HL-60/S4 treated with phorbol 12-myristate 13-acetate at 8.2 ng/mL for 4 days and 3 days (cell line): Measurements from ENCODE around the gene SUSD1.
"Not testable (repeated sequence)": the region's sequence is repeated elsewhere in the genome, so short reads cannot be mapped to it uniquely, and the experiment has no call there.

Experiments
- in situ Hi-C: fragments of 300-500 bp; cut with MboI; formaldehyde crosslinking; loops from 2 replicates; pipeline ENCODE4 v1.15.0; 2022; ENCODE audit warnings: low sequenced_read_pairs

SUSD1 gene

DNA sequence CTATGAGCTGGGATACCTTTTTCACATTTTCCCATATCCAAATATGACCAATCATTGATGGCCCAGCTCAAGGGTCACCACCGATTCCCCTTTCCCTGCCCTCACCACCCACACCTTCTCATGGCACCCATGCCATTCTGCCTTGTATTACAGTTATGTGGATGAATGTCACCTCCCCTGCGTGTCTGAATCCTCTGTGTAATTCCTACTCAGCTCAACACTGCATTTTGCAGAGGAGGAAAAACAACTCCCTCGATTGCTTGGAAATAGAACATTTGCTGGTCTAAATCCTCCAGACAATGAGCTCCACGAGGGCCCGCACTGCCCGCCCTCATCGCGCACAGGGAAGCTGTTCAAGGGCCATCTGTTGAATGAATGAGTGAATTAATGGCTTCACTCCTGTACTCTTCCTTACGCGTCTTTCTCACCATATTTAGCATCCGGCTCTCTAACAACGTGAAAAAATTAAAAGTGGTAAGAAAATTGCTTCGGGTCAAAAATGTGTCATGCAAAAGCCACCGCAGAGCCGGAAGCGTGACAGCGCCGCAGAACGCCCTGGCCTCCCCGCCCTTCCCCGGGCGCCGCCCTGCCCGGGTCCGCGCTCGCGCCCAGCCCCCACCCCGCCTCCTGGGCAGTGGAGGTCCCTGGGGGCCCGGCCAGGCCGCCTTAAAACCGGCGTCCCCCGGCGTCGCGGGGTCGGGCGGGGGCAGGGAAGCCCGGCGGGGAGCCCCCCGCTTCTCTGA lies 704 bp downstream of the SUSD1 start:
- in situ Hi-C loops: no loop called here

DNA sequence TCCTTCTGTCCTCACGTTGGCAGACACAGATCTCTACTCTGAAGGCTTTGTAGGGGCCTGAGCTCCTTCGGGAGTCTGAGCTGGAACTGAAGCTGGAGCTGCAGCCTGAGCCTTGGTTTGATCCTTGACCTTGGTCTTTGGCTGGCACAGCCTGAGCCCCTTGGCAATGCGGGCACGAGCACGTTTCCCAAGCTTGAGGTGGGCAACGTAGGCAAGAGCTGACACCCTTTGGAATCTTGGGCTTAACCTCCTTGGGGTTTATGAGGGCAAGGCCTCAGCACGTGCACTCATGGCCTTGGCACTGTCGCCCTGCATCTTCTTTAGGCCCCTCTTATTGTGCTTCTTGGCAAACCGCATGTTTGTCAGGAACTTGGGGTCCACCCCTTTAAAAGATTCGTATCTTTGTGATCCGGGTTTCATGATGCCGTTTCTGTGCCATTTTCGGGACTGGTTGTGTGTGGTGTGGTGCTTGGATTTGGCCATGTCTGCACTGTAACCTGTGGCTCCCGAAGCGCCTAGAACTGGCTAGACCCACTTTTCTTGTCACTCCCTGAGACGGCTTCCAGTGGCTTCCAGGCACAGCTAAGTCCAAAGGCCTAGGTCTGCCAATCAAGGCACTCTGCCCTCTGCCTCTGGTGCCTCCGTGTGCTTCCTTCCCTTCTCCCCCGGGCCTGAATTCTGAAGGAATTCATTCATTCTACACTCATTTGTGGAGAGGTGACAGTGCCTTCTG lies 1.4 kb downstream of the SUSD1 start:
- in situ Hi-C loops: no loop called here

DNA sequence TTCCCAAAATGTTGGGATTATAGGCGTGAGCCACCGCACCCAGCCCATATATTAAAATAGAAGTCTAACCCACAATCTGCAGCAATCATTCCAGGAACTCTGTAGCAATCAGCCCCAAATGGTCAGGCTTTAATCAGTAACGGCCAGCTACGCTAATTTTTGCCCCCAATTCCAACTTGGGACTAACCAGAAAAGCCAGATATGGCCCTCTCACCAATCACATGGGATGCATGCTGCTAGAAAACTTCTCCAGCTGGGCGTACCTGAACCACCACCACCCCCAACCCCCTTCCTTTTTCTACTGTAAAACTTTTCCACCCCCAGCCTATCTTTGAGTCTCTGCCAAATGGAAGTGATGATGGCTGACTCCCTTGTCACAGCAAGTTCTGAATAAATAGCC lies 4.1 kb downstream of the SUSD1 start:
- in situ Hi-C loops: no loop called here

DNA sequence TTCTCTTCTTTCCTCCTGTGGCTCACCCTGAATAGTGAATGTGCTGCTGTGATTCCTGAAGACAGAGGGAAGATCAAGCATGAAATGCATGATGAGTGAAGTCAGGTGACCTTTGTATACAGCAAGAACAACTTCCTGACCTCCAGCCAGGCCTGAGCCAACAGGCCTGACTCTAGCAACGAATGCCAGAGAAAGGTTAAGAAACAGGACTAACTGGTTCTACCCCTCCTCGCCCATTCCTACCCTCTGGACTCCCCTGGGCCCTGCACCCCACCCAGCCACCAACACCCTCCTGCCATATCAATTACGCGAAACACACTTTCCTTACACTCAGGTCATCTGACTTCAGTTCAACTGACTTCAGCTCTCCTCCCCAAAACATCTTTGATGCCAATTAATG lies 4.9 kb downstream of the SUSD1 start:
- in situ Hi-C loops: no loop called here

DNA sequence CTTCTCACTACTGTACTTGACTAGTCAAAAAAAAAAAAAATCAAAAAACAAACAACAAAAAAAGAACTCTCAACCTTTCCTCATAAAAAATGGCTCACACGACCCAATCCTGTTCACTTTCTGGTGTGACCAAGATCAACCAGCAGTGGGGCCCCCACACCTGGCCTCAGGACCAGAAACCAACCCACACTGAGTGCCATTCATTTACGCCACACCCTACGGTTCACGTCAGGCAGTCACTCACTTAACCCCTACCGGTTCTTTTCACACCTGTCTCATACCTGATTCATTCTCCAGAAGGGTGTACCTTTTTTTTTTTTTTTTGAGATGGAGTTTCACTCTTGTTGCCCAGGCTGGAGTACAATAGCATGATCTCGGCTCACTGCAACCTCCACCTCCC lies 5.7 kb downstream of the SUSD1 start:
- in situ Hi-C loops: no loop called here

DNA sequence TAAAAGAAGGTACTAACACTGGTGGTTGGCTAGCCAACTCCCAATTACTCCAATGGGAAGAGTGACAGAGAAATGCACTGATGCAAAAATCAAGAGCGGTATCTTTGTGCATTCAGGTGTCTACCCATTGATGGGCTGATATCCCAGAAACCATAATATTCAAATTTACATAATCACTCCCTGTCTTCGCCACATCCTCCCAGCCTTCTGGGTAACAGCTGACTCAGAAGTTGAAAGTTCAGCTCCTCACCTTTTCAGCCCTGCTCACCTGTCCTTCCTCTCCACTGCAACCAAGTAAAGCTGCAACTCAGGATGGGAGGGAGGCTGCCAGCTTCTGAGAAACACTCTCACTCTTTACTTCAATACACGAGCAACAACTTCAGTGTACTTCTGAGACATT lies 6.9 kb downstream of the SUSD1 start:
- in situ Hi-C loops: no loop called here

DNA sequence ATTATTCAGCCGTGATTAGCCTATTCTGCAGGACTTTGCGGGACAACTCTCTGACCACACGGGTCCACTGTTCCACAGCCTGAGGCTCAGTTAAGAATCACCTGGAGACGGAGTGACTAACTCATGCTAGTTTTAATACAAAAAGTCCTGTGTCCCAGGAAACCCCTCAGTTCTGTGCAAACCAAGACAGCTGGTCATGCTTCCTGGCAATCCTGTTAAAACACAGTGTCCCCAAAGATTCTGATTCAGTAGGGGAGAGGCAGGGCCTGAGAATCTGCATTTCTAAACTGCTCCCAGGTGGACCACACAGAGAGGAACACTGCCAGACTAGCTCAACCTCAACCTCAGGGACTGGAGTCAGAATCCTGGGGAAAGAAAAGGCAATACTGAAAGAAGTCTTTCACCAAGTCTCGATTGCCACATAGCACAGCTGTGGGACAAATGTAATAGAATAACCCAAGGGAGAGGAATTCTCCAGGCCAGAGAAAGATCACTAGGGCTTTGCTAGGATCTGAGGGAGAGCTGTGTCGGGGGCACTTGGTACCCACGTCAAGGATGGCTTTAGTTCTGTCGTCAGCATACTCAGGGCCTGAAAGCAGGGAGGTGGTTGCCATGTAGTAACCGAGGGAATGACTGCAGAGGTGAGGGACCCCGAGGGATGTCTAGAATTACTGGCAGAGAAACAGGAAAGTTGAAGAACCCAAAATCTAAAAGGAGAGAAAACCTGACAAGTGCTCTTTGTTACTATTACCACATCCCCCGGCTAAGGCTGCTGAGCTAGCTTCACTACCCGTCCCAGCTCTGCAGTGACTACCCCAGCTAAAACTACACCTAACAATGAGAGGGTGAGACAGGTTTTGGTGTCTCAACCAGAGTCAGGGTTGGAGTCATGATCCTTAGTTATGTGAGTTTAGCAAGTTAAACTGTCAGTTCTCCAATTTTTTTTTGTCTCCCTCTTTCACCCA lies 8.6 kb downstream of the SUSD1 start:
- in situ Hi-C loops: no loop called here

DNA sequence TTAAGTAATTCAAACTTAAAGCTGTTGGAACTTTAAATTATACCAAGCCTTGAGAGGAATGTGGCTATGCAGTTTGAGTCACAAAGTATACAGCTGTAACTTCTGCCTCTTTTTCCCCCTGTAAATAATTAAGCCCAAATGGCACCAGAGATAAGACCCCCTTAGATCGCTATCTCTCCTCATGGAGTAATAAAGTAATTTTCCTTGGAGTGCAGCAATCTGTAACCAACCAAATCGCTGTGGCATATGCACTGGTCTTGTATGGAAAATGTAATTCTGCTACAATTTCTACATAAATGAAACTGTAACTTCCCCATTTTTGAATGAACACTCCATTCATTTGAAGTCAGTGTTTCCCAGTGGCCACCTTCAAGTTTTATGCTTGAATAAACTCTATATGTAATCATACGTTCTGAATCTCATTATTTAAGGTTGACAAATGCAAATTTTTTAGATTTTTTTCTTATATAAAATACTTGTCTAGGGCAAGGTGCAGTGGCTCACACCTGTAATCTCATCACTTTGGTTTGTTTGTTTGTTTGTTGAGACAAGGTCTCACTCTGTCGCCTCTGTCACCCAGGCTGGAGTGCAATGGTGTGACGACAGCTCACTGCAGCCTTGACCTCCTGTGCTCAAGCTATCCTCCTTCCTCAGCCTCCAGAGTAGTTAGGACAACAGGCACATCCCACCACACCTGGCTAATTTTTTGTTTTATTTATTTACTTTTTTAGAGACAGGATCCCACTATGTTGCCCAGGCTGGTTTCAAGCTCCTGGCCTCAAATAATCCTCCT lies 12.3 kb downstream of the SUSD1 start:
- in situ Hi-C loops: no loop called here

DNA sequence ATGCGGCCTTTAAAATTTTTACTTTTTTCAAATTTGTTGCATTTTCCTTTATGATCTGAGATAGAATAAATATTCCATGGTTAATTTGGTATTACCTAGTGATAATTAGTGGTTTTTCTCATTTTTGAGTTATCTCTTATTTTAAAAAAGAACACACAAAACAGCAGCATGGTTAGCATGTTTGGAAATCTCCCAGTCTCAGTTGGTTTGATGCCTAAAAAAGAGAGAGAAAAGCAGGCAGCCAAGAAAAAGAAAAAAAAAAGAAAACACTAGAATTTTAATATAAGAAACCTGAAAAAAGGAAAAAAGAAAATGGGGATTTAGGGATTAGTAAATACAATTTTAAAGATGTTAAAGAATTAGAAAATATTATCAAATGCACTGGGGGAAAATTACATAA lies 15.3 kb downstream of the SUSD1 start:
- in situ Hi-C loops: no loop called here

DNA sequence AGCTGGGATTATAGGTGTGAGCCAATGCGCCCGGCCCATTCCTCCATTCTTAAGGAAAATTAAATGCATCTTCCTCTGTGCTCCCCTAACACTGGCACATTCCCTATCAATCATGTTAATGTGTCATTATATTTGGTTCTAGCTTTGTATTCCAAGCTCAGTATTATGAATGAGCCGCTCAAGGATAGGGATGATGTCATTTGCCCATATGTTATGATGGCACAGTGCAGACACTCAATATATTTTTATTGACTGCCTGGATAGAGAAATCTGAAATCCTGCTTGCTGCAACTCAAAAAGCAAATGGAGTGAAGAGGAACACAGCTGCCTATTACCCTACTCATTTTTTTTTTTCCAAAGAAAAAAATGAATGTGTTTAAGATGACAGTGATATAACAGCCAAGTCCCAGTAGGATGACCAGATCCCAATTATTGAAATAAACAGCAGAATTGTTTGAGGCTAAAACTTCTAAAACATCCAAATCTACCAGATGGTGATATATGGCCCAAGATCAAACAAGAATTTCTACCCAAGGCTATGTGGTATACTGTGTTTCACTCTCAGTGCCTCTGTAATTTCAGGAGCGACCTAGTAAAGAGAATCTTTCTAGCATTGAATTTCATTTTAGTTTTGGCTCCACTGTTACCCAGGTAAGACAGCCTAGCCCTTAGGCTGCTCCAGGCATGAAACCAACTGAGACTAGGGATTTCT lies 16.3 kb downstream of the SUSD1 start:
- in situ Hi-C loops: no loop called here

DNA sequence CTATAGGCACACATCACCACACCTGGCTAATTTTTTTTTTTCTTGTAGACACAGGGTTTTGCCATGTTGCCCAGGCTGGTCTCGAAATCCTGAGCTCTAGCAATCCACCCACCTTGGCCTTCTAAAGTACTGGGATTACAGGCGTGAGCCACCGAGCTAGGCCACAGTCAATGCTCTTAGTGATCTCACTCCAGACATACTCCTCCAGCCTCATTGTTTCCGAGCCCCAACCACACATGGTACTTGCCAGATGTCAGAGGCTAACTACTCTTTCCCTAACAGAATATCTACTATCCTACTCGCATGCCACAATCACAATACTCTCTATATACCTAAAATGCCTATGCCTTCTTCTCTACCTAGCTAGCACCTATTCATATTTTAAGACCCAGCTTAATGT lies 17.1 kb downstream of the SUSD1 start:
- in situ Hi-C loops: no loop called here

DNA sequence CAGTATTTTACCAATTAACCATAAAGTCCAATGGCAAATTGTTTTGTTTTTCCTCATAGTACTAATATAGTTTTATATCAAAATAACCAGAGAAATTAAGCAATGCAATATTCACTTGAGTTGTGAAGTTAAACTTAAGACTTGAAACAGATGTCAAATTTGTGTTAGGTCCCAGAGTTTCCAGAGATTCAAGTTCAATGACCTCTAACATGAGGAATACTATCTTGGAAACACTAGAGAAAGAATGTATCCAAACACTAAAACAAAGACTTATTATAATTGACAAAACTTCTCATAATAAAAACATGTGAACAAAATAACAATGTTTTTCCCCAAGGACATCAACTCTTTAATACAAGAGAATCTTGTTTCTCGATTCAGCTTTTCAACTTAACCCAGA lies 18.0 kb downstream of the SUSD1 start:
- in situ Hi-C loops: no loop called here

DNA sequence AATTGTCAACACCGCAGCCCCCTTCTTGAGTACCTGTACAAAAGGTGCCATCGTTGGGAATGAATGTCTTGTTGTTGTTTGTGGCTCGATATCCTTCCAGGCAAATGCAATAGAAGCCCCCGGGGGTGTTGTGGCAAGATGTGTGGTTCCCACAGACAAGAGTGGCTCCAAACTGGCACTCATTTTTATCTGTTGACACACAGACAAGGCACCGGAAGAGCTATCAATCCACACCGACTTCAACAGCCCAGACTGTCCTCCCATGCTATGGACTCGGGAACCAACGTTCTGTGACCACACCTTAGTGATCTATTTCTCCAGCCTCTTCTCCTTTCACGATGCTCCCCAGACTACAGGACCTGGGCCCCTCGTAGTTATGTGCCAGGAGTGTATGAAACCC lies 25.9 kb downstream of the SUSD1 start:
- in situ Hi-C loops: no loop called here

DNA sequence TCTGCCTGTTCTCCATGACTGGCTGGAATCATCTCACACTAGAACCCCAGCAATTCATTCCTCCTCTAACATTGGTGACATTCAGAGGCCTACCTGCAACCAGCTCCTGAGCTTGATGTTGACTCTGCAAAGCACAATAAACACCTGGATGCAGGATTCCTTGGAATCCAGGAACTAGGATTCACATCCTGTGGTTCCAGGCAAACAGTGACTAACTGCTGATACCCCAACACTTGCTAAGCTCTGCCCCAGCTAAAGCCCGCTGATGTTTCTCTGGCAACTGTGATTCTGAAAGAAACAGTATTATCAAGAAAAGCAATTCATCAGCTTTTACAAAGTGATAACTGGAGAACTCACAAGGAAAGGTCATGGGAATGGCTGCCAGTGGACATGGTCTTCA lies 29.2 kb downstream of the SUSD1 start:
- in situ Hi-C loops: no loop called here

DNA sequence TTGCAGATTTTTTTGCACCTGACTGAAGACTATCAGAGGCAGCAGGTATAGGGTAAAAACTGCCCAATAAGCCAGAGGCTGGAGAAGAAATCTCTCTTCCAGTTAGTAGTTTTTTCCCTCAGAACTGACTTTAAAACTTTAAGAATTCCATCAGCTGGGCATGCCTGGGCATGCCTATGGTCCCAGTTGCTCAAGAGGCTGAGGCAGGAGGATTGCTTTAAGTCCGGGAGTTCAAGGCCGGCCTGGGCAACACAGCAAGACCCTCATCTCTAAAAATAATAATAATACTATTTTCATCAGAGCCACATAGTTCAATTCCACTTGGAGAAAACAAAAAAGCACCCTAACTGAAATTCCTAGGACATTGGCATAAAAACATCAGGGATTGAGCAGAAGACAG lies 30.3 kb downstream of the SUSD1 start:
- in situ Hi-C loops: no loop called here

DNA sequence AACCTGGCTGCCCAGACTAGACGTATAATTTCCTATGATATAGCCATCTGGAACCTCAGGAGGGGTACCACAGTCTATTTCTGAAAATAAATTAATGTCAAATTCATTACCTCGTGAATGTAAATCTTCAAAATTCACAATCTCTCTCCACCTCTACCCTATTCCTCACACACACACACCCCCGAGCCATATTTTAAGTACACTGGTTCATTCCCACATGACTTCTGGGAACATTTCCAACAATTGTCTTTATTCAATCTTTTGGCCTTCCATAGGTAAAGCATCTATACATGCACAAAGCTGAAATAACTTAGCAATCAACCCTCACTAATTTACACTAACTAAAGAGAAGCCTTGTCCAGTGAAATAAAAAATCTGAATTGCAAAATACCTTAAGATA lies 32.7 kb downstream of the SUSD1 start:
- in situ Hi-C loops: no loop called here

DNA sequence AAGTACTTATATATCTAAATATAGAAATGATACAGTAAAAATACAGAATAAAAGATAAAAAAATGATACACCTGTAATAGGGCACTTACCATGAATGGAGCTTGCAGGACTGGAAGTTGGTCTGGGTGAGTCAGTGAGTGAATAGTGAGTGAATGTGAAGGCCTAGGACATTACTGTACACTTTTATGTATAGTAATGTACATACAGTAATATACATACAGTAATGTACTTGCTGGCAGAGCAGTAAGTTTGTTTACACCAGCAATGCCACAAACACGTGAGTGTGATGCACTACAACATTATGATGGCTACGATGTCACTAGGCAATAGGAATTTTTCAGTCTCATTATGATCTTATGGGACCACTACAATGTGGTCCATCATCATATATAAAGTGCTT lies 34.2 kb downstream of the SUSD1 start:
- in situ Hi-C loops: no loop called here

DNA sequence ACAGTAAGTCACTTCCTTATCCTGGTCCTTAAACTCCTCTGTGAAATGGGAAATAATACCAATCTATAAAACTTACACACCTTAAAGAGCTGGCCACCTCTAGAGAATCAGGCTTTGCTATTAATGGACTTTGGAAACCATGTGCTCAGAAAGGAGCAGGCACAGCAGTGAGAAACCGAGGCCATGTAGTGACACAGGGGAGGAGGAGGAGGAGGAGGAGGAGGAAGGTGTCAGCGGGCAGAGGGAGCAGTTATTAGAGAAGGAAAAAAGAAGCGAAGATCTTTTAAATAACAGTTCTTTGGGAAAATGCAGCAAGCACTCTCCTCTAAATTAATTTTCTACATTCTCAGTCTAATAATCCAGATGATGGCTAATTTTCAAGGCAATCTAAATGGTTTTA lies 38.0 kb downstream of the SUSD1 start:
- in situ Hi-C loops: no loop called here

DNA sequence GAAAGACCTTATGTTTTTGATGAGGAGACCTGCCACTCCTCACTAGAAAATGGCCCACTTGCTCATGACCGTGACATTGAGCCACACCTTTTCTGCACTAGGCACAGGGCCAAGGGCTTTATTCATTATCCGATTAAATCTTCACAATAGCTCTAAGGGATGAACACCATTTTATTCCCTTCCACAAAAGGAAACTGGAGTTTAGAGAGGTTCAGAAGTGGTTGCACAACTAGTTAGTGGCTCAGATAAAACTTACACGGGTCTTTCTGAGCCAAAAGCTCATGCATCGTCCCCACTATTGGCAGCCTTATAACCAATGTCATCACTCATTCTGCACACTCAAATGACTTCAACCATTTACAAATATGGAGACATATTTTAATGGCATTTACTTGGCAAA lies 39.4 kb downstream of the SUSD1 start:
- in situ Hi-C loops: no loop called here

DNA sequence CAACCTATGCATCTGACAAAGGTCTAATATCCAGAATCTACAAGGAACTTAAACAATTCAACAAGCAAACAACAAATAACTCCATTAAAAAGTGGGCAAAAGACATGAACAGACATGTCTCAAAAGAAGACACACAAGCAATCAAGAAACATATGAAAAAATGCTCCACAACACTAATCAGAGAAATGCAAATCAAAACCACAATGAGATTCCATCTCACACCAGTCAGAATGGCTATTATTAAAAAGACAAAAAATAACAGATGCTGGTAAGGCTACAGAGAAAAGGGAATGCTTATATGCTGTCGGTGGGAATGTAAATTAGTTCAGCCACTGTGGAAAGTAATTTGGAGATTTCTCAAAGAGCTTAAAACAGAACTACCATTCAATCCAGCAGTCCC lies 41.3 kb downstream of the SUSD1 start:
- in situ Hi-C loops: not testable (repeated sequence)
